Caco-2 (cell line): Measurements from ENCODE around the gene THBS2. TPM values are rescaled to one million over a fixed set of nuclear protein-coding genes. Genes with fewer than 3 reads are reported as not detected.

Source experiments
- BruUV-seq: library from RNA; stranded (reverse); fragments of 400-500 nt; replicated peaks from 2 replicates; lab custom pipeline; 2021; lab: Mats Ljungman, UMichigan
- CTCF ChIA-PET: fragments of 300-600 bp; sonication (Branson Sonifier 250); formaldehyde crosslinking; loops from one replicate; lab custom pipeline; 2022; ENCODE audit warnings: antibody characterized with exemption; lab: Charles Lee
- POLR2A ChIA-PET: fragments of 300-600 bp; sonication (Branson Sonifier 250); formaldehyde crosslinking; loops from one replicate; lab custom pipeline; 2022; ENCODE audit warnings: antibody characterized with exemption; lab: Charles Lee
- DNase-seq, 2 experiments: peaks; one replicate each; pipeline versions ENCODE4 v3.0.0 to v3.0.0-alpha.2; 2020 to 2022
- H3K27me3 ChIP-seq: replicated peaks from 2 replicates; pipeline ENCODE4 v1.6.0; 2011; ENCODE audit warnings: low read length; ENCODE audit not compliant: control insufficient read depth, insufficient read depth
- H3K36me3 ChIP-seq: 2 replicates; pipeline ENCODE4 v1.5.1; 2011; ENCODE audit warnings: low read length; ENCODE audit not compliant: control insufficient read depth, insufficient read depth
- H3K4me1 ChIP-seq: fragments of 250-450 bp; sonication (Bioruptor Pico); 2 replicates; pipeline ENCODE4 v1.5.1; 2020; ENCODE audit warnings: mild to moderate bottlenecking
- H3K4me3 ChIP-seq: 2 replicates; pipeline ENCODE4 v1.5.1; 2011; ENCODE audit warnings: low read depth, mild to moderate bottlenecking, control low read depth, low read length
- H3K9me3 ChIP-seq: fragments of 250-450 bp; sonication (Bioruptor Pico); 2 replicates; pipeline ENCODE4 v1.5.1; 2020; ENCODE audit warnings: mild to moderate bottlenecking, moderate library complexity
- H3K27ac Mint-ChIP-seq: one replicate; pipeline ENCODE4 v1.8.0; 2022; ENCODE audit warnings: mixed read lengths; ENCODE audit not compliant: unreplicated experiment
- H3K27me3 Mint-ChIP-seq: one replicate; pipeline ENCODE4 v1.8.0; 2022; ENCODE audit warnings: mixed read lengths; ENCODE audit not compliant: insufficient read depth, unreplicated experiment
- H3K36me3 Mint-ChIP-seq: one replicate; pipeline ENCODE4 v1.8.0; 2022; ENCODE audit warnings: mild to moderate bottlenecking, mixed read lengths; ENCODE audit not compliant: insufficient read depth, unreplicated experiment
- H3K4me1 Mint-ChIP-seq: one replicate; pipeline ENCODE4 v1.8.0; 2022; ENCODE audit warnings: low read depth, mixed read lengths; ENCODE audit not compliant: unreplicated experiment
- H3K4me3 Mint-ChIP-seq: one replicate; pipeline ENCODE4 v1.8.0; 2022; ENCODE audit warnings: mild to moderate bottlenecking, moderate library complexity, mixed read lengths; ENCODE audit not compliant: unreplicated experiment
- H3K9me3 Mint-ChIP-seq: one replicate; pipeline ENCODE4 v1.8.0; 2022; ENCODE audit warnings: mixed read lengths; ENCODE audit not compliant: unreplicated experiment
- CTCF ChIP-seq, 2 experiments: fragments of 200-600 bp in 1 of 2; IDR thresholded peaks; 1 replicate in 1 of 2; 2 replicates in 1 of 2; pipeline versions ENCODE4 v1.5.1 to v1.8.0; 2011 to 2022; ENCODE audit warnings: antibody characterized with exemption in 1 of 2, control low read depth in 1 of 2, inconsistent platforms in 1 of 2, low read depth in 1 of 2, low read length in 1 of 2, mild to moderate bottlenecking in 1 of 2, moderate library complexity in 1 of 2; ENCODE audit not compliant: insufficient read depth in 1 of 2, severe bottlenecking in 1 of 2, unreplicated experiment in 1 of 2
- intact Hi-C: fragments of 100-400 bp; cut with micrococcal nuclease; formaldehyde crosslinking; loops from one replicate; pipeline ENCODE4 v1.10.0; 2022; ENCODE audit not compliant: unreplicated experiment
- total RNA-seq: library from RNA; stranded (reverse); gene quantifications from 2 replicates; pipeline ENCODE4 v1.2.3, GENCODE V29; 2022

THBS2 gene
- total RNA-seq, 1 experiment from 2014 or later, result 0.07 TPM

GRCh38 chr6:169255643-169256042 lies 2.0 kb upstream of the THBS2 start:
- no peak for DNase-seq
- ChIA-PET CTCF (no interaction called here), POLR2A (no interaction called here)
- no peaks in the 10 kb centered on the region for H3K27me3 ChIP-seq
- no peaks in the 10 kb centered on the region for H3K36me3 Mint-ChIP-seq
- H3K27me3 Mint-ChIP-seq, result peaks cover 13% of the 10 kb centered on the region
- no peak overlapping the region for H3K27ac Mint-ChIP-seq
- H3K4me3 Mint-ChIP-seq, result no peak overlapping the region
- intact Hi-C loops, result no loop called here
- no peaks in the 10 kb centered on the region for H3K4me1 Mint-ChIP-seq
- no peaks in the 10 kb centered on the region for H3K9me3 ChIP-seq
- no TSS peak for BruUV-seq
- no peaks in the 10 kb centered on the region for H3K4me1 ChIP-seq
- H3K4me3 ChIP-seq, result no peak overlapping the region
- no peak for TF ChIP-seq CTCF (IDR thresholded peaks at IDR 0.05; ENCODE audit: insufficient read depth in 1 of 2, low read depth in 1 of 2, low read length in 1 of 2, severe bottlenecking in 1 of 2, unreplicated experiment in 1 of 2)
- no peaks in the 10 kb centered on the region for H3K9me3 Mint-ChIP-seq
- no peaks in the 10 kb centered on the region for H3K36me3 ChIP-seq

GRCh38 chr6:169254456-169255316 lies 1.0 kb upstream of the THBS2 start:
- H3K4me3 ChIP-seq, result no peak overlapping the region
- no peaks in the 10 kb centered on the region for H3K36me3 Mint-ChIP-seq
- peaks cover 14% of the 10 kb centered on the region for H3K27me3 Mint-ChIP-seq
- no peaks in the 10 kb centered on the region for H3K9me3 ChIP-seq
- H3K27me3 ChIP-seq, result no peaks in the 10 kb centered on the region
- H3K27ac Mint-ChIP-seq, result no peak overlapping the region
- no peaks in the 10 kb centered on the region for H3K4me1 ChIP-seq
- ChIA-PET POLR2A (no interaction called here), CTCF (no interaction called here)
- intact Hi-C loops, result no loop called here
- H3K36me3 ChIP-seq, result no peaks in the 10 kb centered on the region
- no peak for TF ChIP-seq CTCF (IDR thresholded peaks at IDR 0.05; ENCODE audit: insufficient read depth in 1 of 2, low read depth in 1 of 2, low read length in 1 of 2, severe bottlenecking in 1 of 2, unreplicated experiment in 1 of 2)
- no peak overlapping the region for H3K4me3 Mint-ChIP-seq
- H3K9me3 Mint-ChIP-seq, result no peaks in the 10 kb centered on the region
- no peak for DNase-seq
- no peaks in the 10 kb centered on the region for H3K4me1 Mint-ChIP-seq
- no TSS peak for BruUV-seq

- Histone ChIP-seq H3K27me3 (no peaks in the 10 kb centered on the region), H3K9me3 (no peaks in the 10 kb centered on the region; the same call in 1 of the 2 replicates), H3K4me3 (no peak overlapping the region), H3K36me3 (no peaks in the 10 kb centered on the region), H3K4me1 (no peaks in the 10 kb centered on the region)
- BruUV-seq, result no TSS peak
- TF ChIP-seq CTCF (IDR thresholded peaks at IDR 0.05; ENCODE audit: insufficient read depth in 1 of 2, low read depth in 1 of 2, low read length in 1 of 2, severe bottlenecking in 1 of 2, unreplicated experiment in 1 of 2), result no peak
- H3K36me3 Mint-ChIP-seq, result peaks cover 5% of the 10 kb centered on the region
- H3K4me1 Mint-ChIP-seq, result no peaks in the 10 kb centered on the region
- H3K9me3 Mint-ChIP-seq, result peaks cover 1% of the 10 kb centered on the region
- intact Hi-C loops, result no loop called here
- no peak overlapping the region for H3K27ac Mint-ChIP-seq
- ChIA-PET CTCF (no interaction called here), POLR2A (no interaction called here)
- DNase-seq, result no peak
- peaks cover 14% of the 10 kb centered on the region for H3K27me3 Mint-ChIP-seq
- no peak overlapping the region for H3K4me3 Mint-ChIP-seq
These were observed 999 bp downstream of the THBS2 start for GRCh38 chr6:169252505-169253189.
